Measurements from ENCODE around the gene MXD3.
A peak's percentile ranks its signal among the peaks of the same experiment; 100 is the strongest.

Gene MXD3

DNA sequence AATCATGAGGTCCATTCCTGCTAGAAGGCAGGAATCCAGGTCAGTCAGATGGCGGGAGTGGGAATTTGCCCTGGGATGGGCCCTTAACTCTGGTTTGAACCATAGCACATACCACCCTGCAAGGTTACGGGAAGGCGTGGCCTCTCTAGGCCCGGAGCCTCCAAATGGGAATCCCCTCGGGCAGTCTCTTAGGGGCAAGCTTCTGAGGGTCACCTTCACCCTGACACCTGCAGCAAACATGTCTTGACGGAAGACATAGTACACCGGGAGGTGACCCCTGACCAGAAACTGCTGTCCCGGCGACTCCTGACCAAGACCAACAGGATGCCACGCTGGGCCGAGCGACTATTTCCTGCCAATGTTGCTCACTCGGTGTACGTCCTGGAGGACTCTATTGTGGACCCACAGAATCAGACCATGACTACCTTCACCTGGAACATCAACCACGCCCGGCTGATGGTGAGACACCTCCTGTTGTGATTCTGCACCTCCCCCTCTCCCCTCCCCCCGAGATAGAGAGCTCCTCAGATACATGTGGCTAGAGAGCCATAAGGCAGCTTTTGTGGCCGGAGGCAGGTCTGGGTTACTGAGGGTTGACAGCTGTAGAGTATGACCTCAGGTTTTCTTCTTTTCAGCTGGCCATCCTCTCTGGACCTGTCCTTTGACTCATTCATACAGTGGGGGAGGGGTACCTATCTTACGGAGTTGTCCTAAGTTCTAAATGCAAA lies 7.1 kb downstream of the MXD3 start:
- intact Hi-C loops (cut with DNase I; ENCODE audit: low total_unique reads) = loop anchor here (10.0 kb wide), 1 partner anchor 190 kb away; no protein-coding TSS in a partner anchor
- TF ChIP-seq, protein P1, sequence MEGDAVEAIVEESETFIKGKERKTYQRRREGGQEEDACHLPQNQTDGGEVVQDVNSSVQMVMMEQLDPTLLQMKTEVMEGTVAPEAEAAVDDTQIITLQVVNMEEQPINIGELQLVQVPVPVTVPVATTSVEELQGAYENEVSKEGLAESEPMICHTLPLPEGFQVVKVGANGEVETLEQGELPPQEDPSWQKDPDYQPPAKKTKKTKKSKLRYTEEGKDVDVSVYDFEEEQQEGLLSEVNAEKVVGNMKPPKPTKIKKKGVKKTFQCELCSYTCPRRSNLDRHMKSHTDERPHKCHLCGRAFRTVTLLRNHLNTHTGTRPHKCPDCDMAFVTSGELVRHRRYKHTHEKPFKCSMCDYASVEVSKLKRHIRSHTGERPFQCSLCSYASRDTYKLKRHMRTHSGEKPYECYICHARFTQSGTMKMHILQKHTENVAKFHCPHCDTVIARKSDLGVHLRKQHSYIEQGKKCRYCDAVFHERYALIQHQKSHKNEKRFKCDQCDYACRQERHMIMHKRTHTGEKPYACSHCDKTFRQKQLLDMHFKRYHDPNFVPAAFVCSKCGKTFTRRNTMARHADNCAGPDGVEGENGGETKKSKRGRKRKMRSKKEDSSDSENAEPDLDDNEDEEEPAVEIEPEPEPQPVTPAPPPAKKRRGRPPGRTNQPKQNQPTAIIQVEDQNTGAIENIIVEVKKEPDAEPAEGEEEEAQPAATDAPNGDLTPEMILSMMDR (IDR thresholded peaks at IDR 0.05) = no peak
- Histone ChIP-seq H3K36me3 (peaks cover 0 to 31% (median 22%) of the 10 kb centered on the region in 3 donors), H3K4me3 (peak overlapping the region; percentile 81 to 95), H3K4me1 (peaks cover 0 to 52% (median 33%) of the 10 kb centered on the region in 4 donors), H3K27ac (peak overlapping the region; percentile 81 to 88), H3K27me3 (no peaks in the 10 kb centered on the region), H3K9me3 (no peaks in the 10 kb centered on the region)
- DNase-seq = peak in 1 of 2 donors; percentile 55

DNA sequence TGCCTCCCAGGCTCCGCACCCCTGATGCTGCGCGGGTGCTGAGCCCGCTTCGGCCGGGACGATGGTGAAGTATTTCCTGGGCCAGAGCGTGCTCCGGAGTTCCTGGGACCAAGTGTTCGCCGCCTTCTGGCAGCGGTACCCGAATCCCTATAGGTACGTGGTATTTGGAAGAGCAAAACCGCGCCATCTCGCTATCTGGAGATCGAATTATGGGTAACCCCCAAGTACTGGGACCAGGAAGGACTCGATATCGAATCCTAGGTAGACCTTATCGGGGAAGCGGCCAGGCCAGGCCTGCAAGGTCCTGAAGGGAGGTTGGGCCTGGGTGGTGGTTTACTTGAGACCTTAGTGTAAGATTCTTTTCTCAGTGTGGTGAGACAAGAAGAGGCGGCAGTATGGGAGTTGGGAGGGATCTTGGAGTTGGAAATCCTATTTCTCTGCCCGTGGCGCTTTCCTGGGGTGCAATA lies 7.7 kb downstream of the MXD3 start:
- Histone ChIP-seq H3K27me3 (no peaks in the 10 kb centered on the region), H3K9me3 (no peaks in the 10 kb centered on the region), H3K27ac (peak overlapping the region; percentile 81 to 88), H3K36me3 (peaks cover 0 to 31% (median 22%) of the 10 kb centered on the region in 3 donors), H3K4me3 (peak overlapping the region; percentile 81 to 95), H3K4me1 (peaks cover 0 to 52% (median 33%) of the 10 kb centered on the region in 4 donors)
- no peak for DNase-seq
- intact Hi-C loops (cut with DNase I; ENCODE audit: low total_unique reads) = loop anchor here (10.0 kb wide), 1 partner anchor 189 kb away; no protein-coding TSS in a partner anchor
- TF ChIP-seq, protein P1 (IDR thresholded peaks at IDR 0.05) = no peak

DNA sequence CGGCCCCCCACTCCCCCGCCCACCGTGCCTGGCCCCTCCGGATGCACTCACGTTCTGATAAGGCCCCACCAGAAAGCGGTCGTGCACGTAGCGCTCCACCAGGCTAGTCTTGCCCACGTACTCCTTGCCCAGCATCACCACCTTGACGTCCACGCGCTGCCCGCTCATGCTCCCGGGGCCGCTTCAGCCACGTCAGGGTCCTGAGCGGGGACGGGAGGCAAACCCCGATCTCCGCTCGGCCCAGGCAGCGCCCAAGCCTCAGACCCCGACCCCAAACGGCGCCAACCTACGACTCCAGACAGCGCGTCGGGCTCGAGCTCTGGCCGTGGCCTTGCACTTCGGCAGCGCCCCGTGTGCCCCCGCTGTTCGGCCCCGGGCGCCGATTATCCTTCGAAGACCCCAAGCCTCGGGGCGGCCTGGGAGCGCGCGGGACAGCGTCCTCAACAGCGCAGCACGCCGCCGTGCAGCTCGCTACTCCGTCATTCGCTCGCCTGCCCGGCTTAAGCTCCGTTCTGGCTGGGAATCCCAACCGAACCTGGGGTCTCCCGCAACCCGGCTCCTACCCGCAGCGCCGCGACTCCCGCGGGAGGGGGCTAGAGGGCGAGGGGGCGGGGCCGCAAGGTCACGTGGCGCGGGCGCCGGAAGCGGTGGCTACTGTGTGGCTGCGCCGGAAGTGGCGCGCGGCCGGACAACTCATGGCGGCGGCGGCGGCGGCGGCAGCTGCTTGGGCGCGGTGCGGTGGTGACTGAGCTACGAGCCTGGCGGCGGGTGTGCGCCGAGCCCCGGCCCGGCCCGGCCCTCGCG lies 8.4 kb downstream of the MXD3 start, which contains the start of the genes PRELID1 and RAB24:
Gene PRELID1 (plus strand): TSS at position 679 of the 804 bp plus-strand sequence. CDS start 187 bp downstream, outside the sequence.
Gene RAB24 (minus strand): TSS at position 599 of the 804 bp plus-strand sequence. CDS start 431 bp downstream, at position 168.
- peaks cover 0 to 52% (median 33%) of the 10 kb centered on the region in 4 donors for H3K4me1 ChIP-seq
- TF ChIP-seq, protein P1 (IDR thresholded peaks at IDR 0.05) = peak; percentile 21 to 28
- intact Hi-C loops (cut with DNase I; ENCODE audit: low total_unique reads) = loop anchor here (10.0 kb wide), 1 partner anchor 189 kb away; no protein-coding TSS in a partner anchor
- H3K4me3 ChIP-seq = peak within 1 kb of the TSS; percentile 81 to 95
- no peaks in the 10 kb centered on the region for H3K27me3 ChIP-seq
- no peaks in the 10 kb centered on the region for H3K9me3 ChIP-seq
- H3K27ac ChIP-seq = peak within 1 kb of the TSS; percentile 81 to 88
- DNase-seq = peak; percentile 86 to 91
- peaks cover 0 to 31% (median 22%) of the 10 kb centered on the region in 3 donors for H3K36me3 ChIP-seq

DNA sequence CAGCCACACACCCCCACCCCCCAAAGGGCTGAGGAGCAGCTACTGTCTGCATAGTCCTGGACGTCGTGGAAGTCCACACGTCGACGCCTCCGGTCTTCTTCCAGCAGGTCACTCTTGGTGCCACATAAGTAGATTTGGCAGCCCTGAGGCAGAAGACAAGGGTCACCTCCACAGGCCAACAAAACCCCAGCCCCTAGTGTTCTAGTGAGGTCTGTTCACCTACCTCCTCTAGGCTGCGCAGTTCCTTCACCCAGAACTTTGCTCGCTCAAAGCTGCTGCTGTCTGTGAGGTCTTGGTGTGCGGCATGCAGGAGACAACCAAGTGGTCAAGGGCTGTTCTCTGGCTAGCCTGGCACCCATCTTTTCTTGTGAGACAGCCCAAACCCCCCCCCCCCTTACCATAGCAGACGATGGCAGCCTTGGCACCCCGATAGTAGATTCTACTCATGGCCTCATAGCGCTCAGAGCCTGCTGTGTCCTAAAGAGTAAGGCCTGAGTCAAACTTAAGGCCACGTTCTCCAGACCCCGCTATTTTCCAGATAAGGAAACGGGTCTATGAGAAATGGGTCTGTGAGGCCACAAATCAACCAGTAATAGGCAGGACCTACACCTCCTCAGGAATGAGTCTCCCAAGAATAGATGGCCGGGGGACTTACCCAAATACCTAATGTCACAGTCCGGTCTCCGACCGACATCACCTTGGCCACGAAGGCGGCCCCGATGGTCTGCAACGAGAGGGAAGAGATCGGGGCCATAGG lies 9.2 kb downstream of the MXD3 start:
- H3K27me3 ChIP-seq = no peaks in the 10 kb centered on the region
- DNase-seq = no peak
- intact Hi-C loops (cut with DNase I; ENCODE audit: low total_unique reads) = loop anchor here (10.0 kb wide), 1 partner anchor 188 kb away; no protein-coding TSS in a partner anchor
- TF ChIP-seq, protein P1 (IDR thresholded peaks at IDR 0.05) = no peak
- H3K36me3 ChIP-seq = peaks cover 0 to 24% (median 20%) of the 10 kb centered on the region in 3 donors
- peaks cover 0 to 52% (median 33%) of the 10 kb centered on the region in 4 donors for H3K4me1 ChIP-seq
- H3K4me3 ChIP-seq = peak overlapping the region; percentile 81 to 95
- H3K27ac ChIP-seq = peak overlapping the region; percentile 81 to 88
- H3K9me3 ChIP-seq = no peaks in the 10 kb centered on the region

All from tibial artery (tissue), 4 donors.